Pancreas (tissue), 10 donors: ENCODE data around the gene FGFR4. TPM values are rescaled to one million over a fixed set of nuclear protein-coding genes. Genes with fewer than 3 reads are reported as not detected.

Experiments used
- ATAC-seq, 4 donors: fragments of 200-7000 bp; cut with Tn5 transposase; one replicate each; pipeline versions ENCODE4 v1.8.0 to v1.9.1; 2020; ENCODE audit warnings: mild to moderate bottlenecking in 4 of 4, moderate library complexity in 4 of 4
- DNase-seq, 6 donors: peaks; one replicate each; pipeline ENCODE4 v3.0.0-alpha.2; 2020
- FAIRE-seq: peaks from 2 replicates; lab custom pipeline; 2012; peaks lifted over from hg19 to GRCh38; lab: Jason Lieb, UNC
- H3K27ac ChIP-seq, 4 donors: fragments of 200-600 bp; sonication (generic); 1 replicate in 3 of 4; 2 replicates in 1 of 4; pipeline versions ENCODE4 v1.5.0 to v1.8.0; 2020
- H3K27me3 ChIP-seq, 4 donors: fragments of 200-600 bp; one replicate each; pipeline ENCODE4 v1.8.0; 2021
- H3K36me3 ChIP-seq, 3 donors: fragments of 200-600 bp; sonication (generic) in 1 of 3; one replicate each; pipeline versions ENCODE4 v1.5.0 to v1.8.0; 2020 to 2021
- H3K4me1 ChIP-seq, 3 donors: fragments of 200-600 bp; one replicate each; pipeline ENCODE4 v1.8.0; 2021
- H3K4me3 ChIP-seq, 4 donors: fragments of 200-600 bp; sonication (generic) in 2 of 4; one replicate each; pipeline versions ENCODE4 v1.5.0 to v1.8.0; 2020 to 2021
- H3K9me3 ChIP-seq, 4 donors: fragments of 200-600 bp; one replicate each; pipeline ENCODE4 v1.8.0; 2021
- WGBS, 2 donors: extraction: QIAGEN DNeasy Blood & Tissue Kit; methylation state at CpG; one replicate each; pipeline ENCODE4 v1.1.7; 2013; 5-methylcytosine and 5-hydroxymethylcytosine counted together
- intact Hi-C, 3 donors: fragments of 100-400 bp; cut with DNase I; formaldehyde crosslinking; loops; one replicate each; pipeline versions ENCODE4 v1.11.1 to v1.14.2; 2022
- polyA plus RNA-seq, 2 donors: library from polyadenylated mRNA; stranded (reverse); fragments of 200-250 nt; gene quantifications; one replicate each; pipeline ENCODE4 v1.2.3, GENCODE V29; 2013
- total RNA-seq, 6 donors: library from RNA; stranded (reverse); fragmentation: NEBNext Ultra II Directional in 4 of 6; extraction: Animal tissue kit (Norgen Biotek cat#: 25700) in 4 of 6; gene quantifications; one replicate each; pipeline versions ENCODE4 v1.2.1 to v1.2.4, GENCODE V29; 2021 to 2023
- TF ChIP-seq, protein P1 (sequence below), 4 donors: fragments of 200-600 bp; sonication (generic) in 3 of 4; IDR thresholded peaks; one replicate each; pipeline versions ENCODE4 v1.5.0 to v1.8.0; 2021; ENCODE audit warnings: antibody characterized with exemption in 4 of 4
- donor health status: healthy with polysubstance abuse.
- donor health status: DM: no; HTN: no; CAD: no; lungs with moderate emphysema.
- donor health status: DM: no; HTN: no; CAD: no.
- donor health status: control.
- donor health status: control.
- donor health status: Bipolar disorder and iron deficiency.
- donor health status: DM: yes; HTN: yes; CAD: no.
- donor health status: DM: no; HTN: no; CAD: no.
- donor health status: DM: no; HTN: no; CAD: no.
- donor health status: DM: yes; HTN: yes; CAD: no.

The FGFR4 gene
- total and polyA plus RNA-seq, 8 donors: 23.5 to 105 (median 32.7) TPM

DNA sequence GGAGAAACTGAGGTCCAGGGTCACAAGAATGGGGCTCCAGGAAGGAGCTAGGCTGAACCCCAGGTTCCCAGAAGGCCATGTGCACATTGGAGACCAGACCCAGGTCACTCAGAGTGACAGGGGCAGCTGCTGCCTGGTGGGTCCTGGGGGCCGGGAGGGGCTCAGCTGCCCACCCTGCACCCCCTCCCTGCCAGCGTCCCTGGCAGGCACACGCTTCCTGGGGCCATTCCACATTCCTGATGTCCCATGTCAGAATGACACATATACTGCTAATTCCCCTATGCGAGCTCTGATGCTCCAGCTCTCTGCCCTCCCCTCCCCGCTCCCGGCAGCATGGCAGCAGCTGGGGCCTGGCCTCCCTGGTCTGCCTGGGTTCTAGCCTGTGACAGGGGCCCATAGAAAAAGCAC is 14.0 kb downstream of the FGFR4 start:
- TF ChIP-seq, protein P1, sequence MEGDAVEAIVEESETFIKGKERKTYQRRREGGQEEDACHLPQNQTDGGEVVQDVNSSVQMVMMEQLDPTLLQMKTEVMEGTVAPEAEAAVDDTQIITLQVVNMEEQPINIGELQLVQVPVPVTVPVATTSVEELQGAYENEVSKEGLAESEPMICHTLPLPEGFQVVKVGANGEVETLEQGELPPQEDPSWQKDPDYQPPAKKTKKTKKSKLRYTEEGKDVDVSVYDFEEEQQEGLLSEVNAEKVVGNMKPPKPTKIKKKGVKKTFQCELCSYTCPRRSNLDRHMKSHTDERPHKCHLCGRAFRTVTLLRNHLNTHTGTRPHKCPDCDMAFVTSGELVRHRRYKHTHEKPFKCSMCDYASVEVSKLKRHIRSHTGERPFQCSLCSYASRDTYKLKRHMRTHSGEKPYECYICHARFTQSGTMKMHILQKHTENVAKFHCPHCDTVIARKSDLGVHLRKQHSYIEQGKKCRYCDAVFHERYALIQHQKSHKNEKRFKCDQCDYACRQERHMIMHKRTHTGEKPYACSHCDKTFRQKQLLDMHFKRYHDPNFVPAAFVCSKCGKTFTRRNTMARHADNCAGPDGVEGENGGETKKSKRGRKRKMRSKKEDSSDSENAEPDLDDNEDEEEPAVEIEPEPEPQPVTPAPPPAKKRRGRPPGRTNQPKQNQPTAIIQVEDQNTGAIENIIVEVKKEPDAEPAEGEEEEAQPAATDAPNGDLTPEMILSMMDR (IDR thresholded peaks at IDR 0.05): no peak
- Histone ChIP-seq H3K36me3 (no peaks in the 10 kb centered on the region), H3K4me1 (no peaks in the 10 kb centered on the region), H3K27me3 (no peaks in the 10 kb centered on the region), H3K4me3 (no peak overlapping the region), H3K27ac (no peak overlapping the region), H3K9me3 (no peaks in the 10 kb centered on the region)
- DNase-seq (no peak), ATAC-seq (no peak), FAIRE-seq (no peak)
- intact Hi-C loops: no loop called here
- WGBS, 2 donors: 48 to 64% methylated on average over 6 of the region's 6 CpGs

DNA sequence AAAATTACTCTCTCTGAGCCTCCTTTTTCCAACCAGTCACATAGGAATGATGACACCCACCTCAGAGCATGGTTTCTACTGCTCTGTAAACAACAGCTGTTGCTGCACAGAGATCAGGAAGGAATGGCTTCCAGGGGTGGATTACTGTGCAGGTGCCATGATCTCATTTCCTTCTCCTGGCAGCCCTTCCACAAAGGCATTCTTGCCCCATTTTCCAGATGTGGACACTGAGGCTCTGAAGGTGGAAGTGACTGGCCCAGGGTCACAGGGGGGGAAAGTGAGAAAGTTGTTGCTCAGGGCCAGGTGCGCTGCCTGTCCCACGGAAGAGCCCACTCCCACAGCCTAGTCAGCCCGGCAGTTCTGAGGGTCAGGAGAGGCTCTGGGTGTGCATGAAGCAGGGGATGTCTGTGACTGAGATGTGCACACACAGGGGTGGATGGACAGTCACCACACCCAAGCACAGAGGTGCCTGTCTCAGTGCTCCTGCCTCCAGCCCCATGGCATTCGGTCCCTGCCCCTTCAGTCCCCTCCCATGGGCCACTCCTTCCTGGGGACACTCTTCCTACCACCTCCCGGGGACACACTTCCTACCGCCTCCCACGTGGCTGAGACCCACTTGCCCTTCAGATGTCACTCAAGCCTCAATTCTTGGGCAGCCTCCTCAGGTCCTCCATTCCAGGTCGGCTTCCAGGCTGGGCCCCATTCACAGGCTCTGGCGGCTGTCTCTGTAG is 17.0 kb downstream of the FGFR4 start:
- Histone ChIP-seq H3K9me3 (no peaks in the 10 kb centered on the region), H3K4me3 (no peak overlapping the region), H3K4me1 (no peaks in the 10 kb centered on the region), H3K27ac (no peak overlapping the region), H3K36me3 (no peaks in the 10 kb centered on the region), H3K27me3 (no peaks in the 10 kb centered on the region)
- whole genome bisulfite sequencing, 2 donors: 39 to 54% methylated on average over 9 of the region's 9 CpGs
- TF ChIP-seq, protein P1 (IDR thresholded peaks at IDR 0.05): no peak
- DNase-seq (no peak), FAIRE-seq (no peak), ATAC-seq (no peak)
- intact Hi-C loops: no loop called here

DNA sequence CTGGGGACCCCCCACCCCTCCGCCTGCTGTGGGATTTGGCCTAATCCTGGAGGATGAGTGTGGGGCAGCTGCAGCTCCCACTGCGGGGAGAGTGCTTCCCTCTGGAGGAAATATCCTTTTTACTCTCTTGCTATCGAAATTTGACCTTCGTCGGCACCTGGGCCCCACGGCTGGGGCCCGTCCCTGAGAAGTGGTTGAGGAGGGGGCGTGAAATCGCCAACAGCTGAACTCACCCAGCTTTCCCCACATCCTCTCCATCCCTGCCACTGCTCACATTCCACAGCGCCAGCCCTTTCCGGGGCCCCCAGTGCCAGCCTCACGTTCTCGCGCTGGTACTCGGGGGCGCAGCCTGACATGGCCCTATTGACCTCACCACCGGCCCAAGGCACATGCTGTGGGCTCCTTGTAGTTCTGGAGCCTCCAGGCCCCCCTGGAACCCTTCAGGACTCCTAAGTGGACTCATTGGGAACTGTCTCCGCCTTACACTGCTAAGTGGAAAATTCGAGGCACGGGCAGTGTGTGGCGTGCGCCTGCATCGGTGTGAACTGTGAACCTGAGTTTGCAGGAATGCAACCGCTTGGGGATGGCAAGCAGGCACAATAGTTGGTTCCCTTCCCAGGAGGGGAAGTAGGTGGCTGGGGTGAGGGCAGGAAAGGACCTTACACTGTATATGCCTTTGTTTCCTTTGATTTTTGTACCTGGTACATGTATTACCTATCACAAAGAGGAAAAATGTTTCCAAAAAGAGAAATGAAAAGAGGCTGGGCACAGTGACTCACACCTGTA is 19.2 kb downstream of the FGFR4 start:
- TF ChIP-seq, protein P1 (IDR thresholded peaks at IDR 0.05): no peak
- intact Hi-C loops: no loop called here
- Histone ChIP-seq H3K27ac (no peak overlapping the region), H3K4me1 (no peaks in the 10 kb centered on the region), H3K36me3 (no peaks in the 10 kb centered on the region), H3K4me3 (no peak overlapping the region), H3K9me3 (no peaks in the 10 kb centered on the region), H3K27me3 (no peaks in the 10 kb centered on the region)
- no peak for FAIRE-seq
- no peak for ATAC-seq
- WGBS, 2 donors: 72 to 79% methylated on average over 24 of the region's 24 CpGs
- no peak for DNase-seq

DNA sequence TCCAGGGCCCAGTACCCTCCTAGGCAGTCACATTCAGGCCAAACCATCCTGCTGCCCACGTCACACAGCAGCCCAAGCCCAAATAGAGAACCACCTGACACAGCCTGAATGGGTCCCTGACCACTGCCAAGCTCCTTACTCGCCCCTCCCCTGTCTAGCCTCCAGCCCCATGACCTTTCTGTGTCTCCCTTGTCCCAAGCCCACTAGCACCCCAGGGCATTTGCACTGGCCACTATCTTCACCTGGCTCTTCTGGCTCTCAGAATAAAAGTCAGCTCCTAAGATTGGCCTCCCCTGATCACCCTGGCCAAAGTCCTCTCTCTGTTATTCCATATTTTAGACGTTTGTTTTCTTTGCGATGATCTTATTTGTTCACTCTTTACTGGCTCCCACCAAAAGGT is 20.4 kb downstream of the FGFR4 start:
- Histone ChIP-seq H3K4me3 (no peak overlapping the region), H3K4me1 (no peaks in the 10 kb centered on the region), H3K27me3 (no peaks in the 10 kb centered on the region), H3K36me3 (no peaks in the 10 kb centered on the region), H3K9me3 (no peaks in the 10 kb centered on the region), H3K27ac (no peak overlapping the region)
- TF ChIP-seq, protein P1 (IDR thresholded peaks at IDR 0.05): no peak
- ATAC-seq (no peak), FAIRE-seq (no peak), DNase-seq (no peak)
- WGBS, 2 donors: 60 to 68% methylated on average over 4 of the region's 4 CpGs
- intact Hi-C loops: no loop called here
